Spleen (tissue), 7 donors: ENCODE measurements around the gene NACC1.

ENCODE experiments used
- POLR2AphosphoS5 ChIP-seq, 3 donors: sonication (generic); formaldehyde crosslinking; IDR thresholded peaks; one replicate each; pipeline ENCODE4 v1.5.1; 2017; ENCODE audit warnings: antibody characterized with exemption in 3 of 3
- TF ChIP-seq, protein P1 (sequence below), 11 experiments: fragments of 200-600 bp in 7 of 11; fragments of 450-650 bp in 4 of 11; sonication (generic) in 4 of 11; IDR thresholded peaks in 8 of 11; conservative IDR thresholded peaks in 3 of 11; 1 replicate in 7 of 11; 2 replicates in 4 of 11; pipeline versions ENCODE4 v1.4.0 to v1.8.0; 2016 to 2021; ENCODE audit warnings: antibody characterized with exemption in 11 of 11, inconsistent platforms in 4 of 11, mild to moderate bottlenecking in 1 of 11
- donor health status: DM: no; HTN: no; CAD: no; lungs with moderate emphysema.
- donor health status: DM: no; HTN: no; CAD: no.
- donor health status: DM: no; HTN: no; CAD: no.

- TF ChIP-seq, protein P1, sequence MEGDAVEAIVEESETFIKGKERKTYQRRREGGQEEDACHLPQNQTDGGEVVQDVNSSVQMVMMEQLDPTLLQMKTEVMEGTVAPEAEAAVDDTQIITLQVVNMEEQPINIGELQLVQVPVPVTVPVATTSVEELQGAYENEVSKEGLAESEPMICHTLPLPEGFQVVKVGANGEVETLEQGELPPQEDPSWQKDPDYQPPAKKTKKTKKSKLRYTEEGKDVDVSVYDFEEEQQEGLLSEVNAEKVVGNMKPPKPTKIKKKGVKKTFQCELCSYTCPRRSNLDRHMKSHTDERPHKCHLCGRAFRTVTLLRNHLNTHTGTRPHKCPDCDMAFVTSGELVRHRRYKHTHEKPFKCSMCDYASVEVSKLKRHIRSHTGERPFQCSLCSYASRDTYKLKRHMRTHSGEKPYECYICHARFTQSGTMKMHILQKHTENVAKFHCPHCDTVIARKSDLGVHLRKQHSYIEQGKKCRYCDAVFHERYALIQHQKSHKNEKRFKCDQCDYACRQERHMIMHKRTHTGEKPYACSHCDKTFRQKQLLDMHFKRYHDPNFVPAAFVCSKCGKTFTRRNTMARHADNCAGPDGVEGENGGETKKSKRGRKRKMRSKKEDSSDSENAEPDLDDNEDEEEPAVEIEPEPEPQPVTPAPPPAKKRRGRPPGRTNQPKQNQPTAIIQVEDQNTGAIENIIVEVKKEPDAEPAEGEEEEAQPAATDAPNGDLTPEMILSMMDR (IDR thresholded peaks at IDR 0.05 in 8 of 11, conservative IDR thresholded peaks at IDR 0.05 in 3 of 11): no peak
- TF ChIP-seq POLR2AphosphoS5 (IDR thresholded peaks at IDR 0.05): no peak
These were observed 30.1 kb upstream of the NACC1 start for GRCh38 chr19:13087795-13088537.
